H1 (cell line): Measurements from ENCODE around the gene SLC25A21. TPM values are rescaled to one million over a fixed set of nuclear protein-coding genes. Genes with fewer than 3 reads are reported as not detected.

Experiments used
- BRCA1 ChIP-seq: IDR thresholded peaks from 2 replicates; pipeline ENCODE4 v1.6.1; 2012; ENCODE audit warnings: low read depth, low read length, improper control_type of control experiment
- CBX5 ChIP-seq: fragments of 300-800, 300-1000 bp; sonication (generic); IDR thresholded peaks from 2 replicates; pipeline ENCODE4 v1.7.1; 2016; ENCODE audit warnings: antibody characterized with exemption, low read length, low read depth
- CBX8 ChIP-seq: fragments of 300-800, 300-1000 bp; sonication (generic); IDR thresholded peaks from 2 replicates; pipeline ENCODE4 v1.7.1; 2016; ENCODE audit warnings: low read depth, low read length, borderline replicate concordance
- CHD1 ChIP-seq: IDR thresholded peaks from 2 replicates; pipeline ENCODE4 v1.6.1; 2012; ENCODE audit warnings: low read depth, low read length, improper control_type of control experiment
- EGR1 ChIP-seq: IDR thresholded peaks from 2 replicates; pipeline ENCODE4 v1.6.1; 2011; ENCODE audit warnings: low read depth, low read length, borderline replicate concordance
- EP300 ChIP-seq, 2 experiments: IDR thresholded peaks; 1 replicate in 1 of 2; 2 replicates in 1 of 2; pipeline ENCODE4 v1.6.1; 2011 to 2012; ENCODE audit warnings: low read depth in 2 of 2, low read length in 2 of 2, mild to moderate bottlenecking in 2 of 2, borderline replicate concordance in 1 of 2, inconsistent platforms in 1 of 2, moderate library complexity in 1 of 2
- GABPA ChIP-seq: IDR thresholded peaks from 2 replicates; pipeline ENCODE4 v1.6.1; 2011; ENCODE audit warnings: mild to moderate bottlenecking, low read length, moderate library complexity, borderline replicate concordance; ENCODE audit not compliant: insufficient read depth
- JUN ChIP-seq: IDR thresholded peaks from 2 replicates; pipeline ENCODE4 v1.6.1; 2011; ENCODE audit warnings: low read depth, mild to moderate bottlenecking, improper control_type of control experiment, low read length
- JUND ChIP-seq: IDR thresholded peaks from 2 replicates; pipeline ENCODE4 v1.6.1; 2011; ENCODE audit warnings: mild to moderate bottlenecking, improper control_type of control experiment, low read length
- NANOG ChIP-seq: IDR thresholded peaks from 2 replicates; pipeline ENCODE4 v1.6.1; 2011; ENCODE audit warnings: low read length, low read depth, mild to moderate bottlenecking, inconsistent platforms; ENCODE audit not compliant: insufficient read depth, poor library complexity, severe bottlenecking
- NRF1 ChIP-seq: IDR thresholded peaks from 2 replicates; pipeline ENCODE4 v1.6.1; 2011; ENCODE audit warnings: mild to moderate bottlenecking, low read depth, low read length, improper control_type of control experiment
- POLR2A ChIP-seq, 2 experiments: IDR thresholded peaks; 1 replicate in 1 of 2; 2 replicates in 1 of 2; pipeline ENCODE4 v1.6.1; 2011; ENCODE audit warnings: low read depth in 2 of 2, low read length in 2 of 2, mild to moderate bottlenecking in 2 of 2; ENCODE audit errors: control extremely low read depth in 1 of 2
- RAD21 ChIP-seq, 2 experiments: IDR thresholded peaks in 1 of 2; conservative IDR thresholded peaks in 1 of 2; 2 replicates each; pipeline ENCODE4 v1.6.1; 2011; ENCODE audit warnings: low read depth in 2 of 2, low read length in 2 of 2, improper control_type of control experiment in 1 of 2, inconsistent platforms in 1 of 2, mild to moderate bottlenecking in 1 of 2, moderate library complexity in 1 of 2
- SIN3A ChIP-seq, 2 experiments: IDR thresholded peaks in 1 of 2; conservative IDR thresholded peaks in 1 of 2; 2 replicates each; pipeline ENCODE4 v1.6.1; 2011 to 2012; ENCODE audit warnings: low read length in 2 of 2, improper control_type of control experiment in 1 of 2, low read depth in 1 of 2, mild to moderate bottlenecking in 1 of 2
- SIX5 ChIP-seq: IDR thresholded peaks from 2 replicates; pipeline ENCODE4 v1.6.1; 2011; ENCODE audit warnings: mild to moderate bottlenecking, low read depth, low read length
- TBP ChIP-seq: IDR thresholded peaks from 2 replicates; pipeline ENCODE4 v1.6.1; 2011; ENCODE audit warnings: low read depth, low read length, improper control_type of control experiment
- TCF12 ChIP-seq: IDR thresholded peaks from 2 replicates; pipeline ENCODE4 v1.6.1; 2011; ENCODE audit warnings: low read depth, mild to moderate bottlenecking, low read length
- TEAD4 ChIP-seq: IDR thresholded peaks from 2 replicates; pipeline ENCODE4 v1.6.1; 2012; ENCODE audit warnings: low read depth, low read length, inconsistent platforms, mixed read lengths
- ZNF274 ChIP-seq: IDR thresholded peaks from 2 replicates; pipeline ENCODE4 v1.7.0; 2012; ENCODE audit warnings: low read length, borderline replicate concordance; ENCODE audit errors: extremely low read depth
- polyA plus RNA-seq, 7 experiments: library from polyadenylated mRNA; depleted of rRNA in 3 of 7; stranded (reverse) in 5 of 7; unstranded in 2 of 7; fragments of >200 nt in 5 of 7; fragments of 200-250 nt in 2 of 7; gene quantifications; 1 replicate in 5 of 7; 2 replicates in 1 of 7; 4 replicates in 1 of 7; pipeline versions ENCODE4 v1.2.1 to v1.2.3, GENCODE V29; 2011 to 2013; ENCODE audit warnings: missing spikeins in 2 of 7, mixed read lengths in 2 of 7
- total RNA-seq: library from RNA; stranded (reverse); fragmentation: NEBNext Ultra II Directional; extraction: Animal tissue kit (Norgen Biotek cat#: 25700); gene quantifications from 2 replicates; pipeline ENCODE4 v1.2.1, GENCODE V29; 2021
- TF ChIP-seq, protein P1 (sequence below): IDR thresholded peaks from 2 replicates; pipeline ENCODE4 v1.6.1; 2012; ENCODE audit warnings: inconsistent platforms
- TF ChIP-seq, protein P2 (sequence below): IDR thresholded peaks from 2 replicates; pipeline ENCODE4 v1.6.1; 2012; ENCODE audit warnings: inconsistent platforms

The SLC25A21 gene
- total and polyA plus RNA-seq, 2 of the 8 experiments (the other 6 are each of a cell fraction or from before 2014, with no cell fraction given): 6.9 to 15.7 TPM

DNA sequence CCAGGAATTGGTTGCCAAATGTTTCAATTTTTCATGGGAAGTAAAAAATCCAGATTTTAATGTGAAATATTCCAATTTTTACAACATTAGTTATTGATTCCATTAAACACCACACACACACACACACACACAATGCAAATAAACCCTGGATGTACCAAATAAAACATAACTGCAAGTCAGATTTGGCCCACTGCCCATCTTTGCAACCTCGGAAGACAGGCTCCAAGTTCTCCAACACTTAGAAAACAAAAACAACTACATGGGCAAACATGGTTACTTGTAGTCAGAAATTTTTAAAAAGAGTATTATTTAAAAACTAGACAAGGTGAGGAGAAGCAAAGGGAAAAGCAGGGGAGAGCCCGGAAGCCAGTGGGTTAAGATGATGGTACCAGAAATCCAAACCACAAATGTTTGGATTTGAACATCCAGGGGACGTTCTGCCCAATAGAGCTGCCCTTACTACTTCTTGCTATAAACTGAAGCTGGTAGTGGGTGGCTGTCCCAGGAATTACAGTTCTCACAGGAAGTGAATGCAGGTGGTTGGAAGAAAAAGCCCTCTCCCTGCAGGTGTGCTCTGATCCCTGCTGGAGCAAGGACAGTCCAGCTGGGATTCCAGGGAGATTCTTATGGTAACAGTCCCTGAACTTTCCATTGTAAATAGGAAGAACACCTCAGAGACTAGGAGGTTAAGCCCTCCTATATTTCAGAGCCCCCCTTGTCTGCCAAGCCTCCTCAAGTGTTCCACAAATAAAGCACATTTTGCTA is 111.7 kb downstream of the SLC25A21 start (continued):
- TF ChIP-seq SIN3A (conservative IDR thresholded peaks at IDR 0.05 in 1 of 2, IDR thresholded peaks at IDR 0.05 in 1 of 2; ENCODE audit: low read depth in 1 of 2, low read length in 2 of 2) (no peak), NANOG (no peak), EP300 (IDR thresholded peaks at IDR 0.05; ENCODE audit: borderline replicate concordance in 1 of 2, low read depth in 2 of 2, low read length in 2 of 2) (peak in 1 of 2 experiments; percentile 56; a peak in 1 of 3 replicates), GABPA (no peak), NRF1 (no peak), JUN (no peak), CBX8 (no peak), TEAD4 (peak; percentile 46; the same call in 1 of the 2 replicates), RAD21 (IDR thresholded peaks at IDR 0.05 in 1 of 2, conservative IDR thresholded peaks at IDR 0.05 in 1 of 2; ENCODE audit: low read depth in 2 of 2, low read length in 2 of 2) (no peak; a peak in 1 of 4 replicates), EGR1 (no peak), CHD1 (no peak), ZNF274 (no peak), JUND (no peak), SIX5 (no peak), TCF12 (peak; percentile 91), POLR2A (IDR thresholded peaks at IDR 0.05; ENCODE audit: control extremely low read depth in 1 of 2, low read depth in 2 of 2, low read length in 2 of 2) (no peak), CBX5 (no peak), TBP (no peak), BRCA1 (no peak)
- TF ChIP-seq, protein P1, sequence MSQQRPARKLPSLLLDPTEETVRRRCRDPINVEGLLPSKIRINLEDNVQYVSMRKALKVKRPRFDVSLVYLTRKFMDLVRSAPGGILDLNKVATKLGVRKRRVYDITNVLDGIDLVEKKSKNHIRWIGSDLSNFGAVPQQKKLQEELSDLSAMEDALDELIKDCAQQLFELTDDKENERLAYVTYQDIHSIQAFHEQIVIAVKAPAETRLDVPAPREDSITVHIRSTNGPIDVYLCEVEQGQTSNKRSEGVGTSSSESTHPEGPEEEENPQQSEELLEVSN: no peak
- TF ChIP-seq, protein P2, sequence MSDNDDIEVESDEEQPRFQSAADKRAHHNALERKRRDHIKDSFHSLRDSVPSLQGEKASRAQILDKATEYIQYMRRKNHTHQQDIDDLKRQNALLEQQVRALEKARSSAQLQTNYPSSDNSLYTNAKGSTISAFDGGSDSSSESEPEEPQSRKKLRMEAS: no peak
